Thoracic aorta (tissue), 2 donors: ENCODE results near the gene DCUN1D3. TPM values are rescaled to one million over a fixed set of nuclear protein-coding genes. Genes with fewer than 3 reads are reported as not detected.

Experiments used
- ATAC-seq: fragments of 150-250 bp; one replicate; pipeline ENCODE4 v1.8.0; 2017; ENCODE audit warnings: low read depth; ENCODE audit not compliant: insufficient number of reproducible peaks, low FRiP score
- DNase-seq: peaks from one replicate; pipeline ENCODE4 v3.0.0-alpha.2; 2020; ENCODE audit warnings: low spot score
- H3K27ac ChIP-seq, 2 donors: fragments of 200-600 bp; sonication (generic); 1 replicate in 1 of 2; 2 replicates in 1 of 2; pipeline ENCODE4 v1.5.1; 2016; ENCODE audit warnings: mild to moderate bottlenecking in 2 of 2, moderate library complexity in 2 of 2
- H3K27me3 ChIP-seq: fragments of 200-600 bp; sonication (generic); replicated peaks from 2 replicates; pipeline ENCODE4 v1.6.0; 2016; ENCODE audit warnings: mild to moderate bottlenecking; ENCODE audit not compliant: insufficient read depth
- H3K36me3 ChIP-seq: fragments of 200-600 bp; sonication (generic); one replicate; pipeline ENCODE4 v1.5.1; 2016
- H3K4me1 ChIP-seq, 2 donors: fragments of 200-600 bp; sonication (generic); 1 replicate in 1 of 2; 2 replicates in 1 of 2; pipeline versions ENCODE4 v1.5.1 to v1.6.0; 2016; ENCODE audit warnings: low read depth in 2 of 2, mild to moderate bottlenecking in 1 of 2; ENCODE audit not compliant: control insufficient read depth in 1 of 2
- H3K4me3 ChIP-seq: fragments of 200-600 bp; sonication (generic); 2 replicates; pipeline ENCODE4 v1.5.1; 2016; ENCODE audit warnings: mild to moderate bottlenecking
- H3K9me3 ChIP-seq: fragments of 200-600 bp; sonication (generic); 2 replicates; pipeline ENCODE4 v1.5.1; 2016
- CTCF ChIP-seq: fragments of 200-600 bp; sonication (generic); IDR thresholded peaks from one replicate; pipeline ENCODE4 v1.5.1; 2019; ENCODE audit warnings: antibody characterized with exemption
- total RNA-seq, 2 donors: library from RNA; depleted of rRNA; stranded (reverse); fragments of >200 nt; gene quantifications; one replicate each; pipeline versions ENCODE4 v1.1.0 to v1.2.3, GENCODE V29; 2016

Gene DCUN1D3
- total RNA-seq, 2 donors from 2014 or later = 25.3 to 28.0 TPM

DNA sequence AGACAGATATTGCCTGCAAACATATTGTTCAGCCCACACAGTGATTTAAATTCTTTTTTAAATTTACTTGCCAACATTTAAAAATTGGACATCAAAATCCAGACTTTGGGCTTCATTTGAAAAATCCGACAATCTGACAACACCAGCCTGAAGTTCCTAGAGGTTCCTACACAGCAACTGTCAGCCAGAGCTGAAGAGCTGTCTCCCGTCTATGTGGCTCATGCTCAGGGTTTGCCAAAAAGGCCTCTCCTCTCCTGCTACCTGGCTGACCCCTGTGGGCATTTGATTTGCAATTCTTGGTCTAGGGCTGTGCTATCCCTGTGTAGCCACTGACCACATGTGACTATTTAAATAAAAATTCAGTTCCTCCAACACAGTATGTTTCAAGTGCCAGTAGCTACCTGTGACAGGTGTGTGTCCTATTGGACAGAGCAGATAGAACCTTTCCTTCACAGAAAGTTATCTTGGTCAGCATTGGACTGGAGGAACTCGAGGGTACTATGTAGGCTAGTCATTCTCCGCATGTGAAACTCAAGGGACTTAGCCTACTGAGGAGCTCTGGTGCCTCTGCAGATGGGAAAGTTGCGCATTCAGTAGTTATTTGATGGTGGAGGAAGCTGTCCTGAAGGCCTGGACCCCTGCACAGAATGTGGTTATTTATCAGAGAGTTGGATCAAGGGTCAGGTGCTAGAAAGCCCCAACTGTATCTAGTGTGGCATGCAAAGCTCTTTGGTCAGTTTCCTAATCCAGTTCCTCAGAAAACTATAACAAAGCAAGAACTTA lies 3.1 kb upstream of the DCUN1D3 start:
- peaks cover 59 to 72% of the 10 kb centered on the region in 2 donors for H3K4me1 ChIP-seq
- H3K27me3 ChIP-seq = no peaks in the 10 kb centered on the region
- DNase-seq = no peak
- no peaks in the 10 kb centered on the region for H3K9me3 ChIP-seq
- no peak for TF ChIP-seq CTCF
- no peak overlapping the region for H3K4me3 ChIP-seq
- peak overlapping the region; percentile 95 to 100 for H3K27ac ChIP-seq
- H3K36me3 ChIP-seq = no peaks in the 10 kb centered on the region
- ATAC-seq = no peak

GRCh38 chr16:20902426-20902825 lies 2.3 kb upstream of the DCUN1D3 start:
- DNase-seq = no peak
- Histone ChIP-seq H3K4me1 (peaks cover 61 to 72% of the 10 kb centered on the region in 2 donors), H3K4me3 (peak overlapping the region; percentile 85), H3K36me3 (no peaks in the 10 kb centered on the region), H3K9me3 (no peaks in the 10 kb centered on the region), H3K27ac (peak overlapping the region; percentile 95 to 100), H3K27me3 (no peaks in the 10 kb centered on the region)
- ATAC-seq = no peak
- no peak for TF ChIP-seq CTCF

GRCh38 chr16:20901436-20902112 lies 1.4 kb upstream of the DCUN1D3 start:
- peaks cover 56 to 72% of the 10 kb centered on the region in 2 donors for H3K4me1 ChIP-seq
- TF ChIP-seq CTCF = no peak
- DNase-seq = no peak
- no peaks in the 10 kb centered on the region for H3K36me3 ChIP-seq
- H3K27ac ChIP-seq = peak overlapping the region; percentile 95 to 100
- H3K4me3 ChIP-seq = peak overlapping the region; percentile 85
- ATAC-seq = no peak
- H3K27me3 ChIP-seq = no peaks in the 10 kb centered on the region
- H3K9me3 ChIP-seq = no peaks in the 10 kb centered on the region

DNA sequence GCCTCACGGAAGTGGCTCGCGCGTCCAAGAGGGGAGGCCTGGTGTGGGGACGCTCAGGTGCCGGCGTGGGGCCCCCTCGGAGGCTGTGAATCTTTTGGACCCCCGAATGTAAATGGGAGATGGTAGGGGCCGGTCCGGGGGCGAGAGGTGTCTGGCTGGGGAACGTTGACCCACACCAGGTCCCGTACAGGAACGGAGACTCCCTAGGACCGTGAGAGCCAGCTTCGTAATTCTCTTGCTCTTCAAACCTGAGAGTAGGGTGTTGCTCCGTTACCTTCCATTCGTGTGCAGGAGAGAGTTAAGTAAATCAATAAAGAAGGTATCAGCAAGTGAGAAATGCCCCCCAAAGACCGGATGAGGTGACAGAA lies 894 bp upstream of the DCUN1D3 start:
- peak overlapping the region; percentile 95 to 100 for H3K27ac ChIP-seq
- H3K36me3 ChIP-seq = no peaks in the 10 kb centered on the region
- H3K9me3 ChIP-seq = no peaks in the 10 kb centered on the region
- DNase-seq (no peak), ATAC-seq (no peak)
- no peak for TF ChIP-seq CTCF
- no peaks in the 10 kb centered on the region for H3K27me3 ChIP-seq
- peak overlapping the region; percentile 85 for H3K4me3 ChIP-seq
- H3K4me1 ChIP-seq = peaks cover 55 to 67% of the 10 kb centered on the region in 2 donors

DNA sequence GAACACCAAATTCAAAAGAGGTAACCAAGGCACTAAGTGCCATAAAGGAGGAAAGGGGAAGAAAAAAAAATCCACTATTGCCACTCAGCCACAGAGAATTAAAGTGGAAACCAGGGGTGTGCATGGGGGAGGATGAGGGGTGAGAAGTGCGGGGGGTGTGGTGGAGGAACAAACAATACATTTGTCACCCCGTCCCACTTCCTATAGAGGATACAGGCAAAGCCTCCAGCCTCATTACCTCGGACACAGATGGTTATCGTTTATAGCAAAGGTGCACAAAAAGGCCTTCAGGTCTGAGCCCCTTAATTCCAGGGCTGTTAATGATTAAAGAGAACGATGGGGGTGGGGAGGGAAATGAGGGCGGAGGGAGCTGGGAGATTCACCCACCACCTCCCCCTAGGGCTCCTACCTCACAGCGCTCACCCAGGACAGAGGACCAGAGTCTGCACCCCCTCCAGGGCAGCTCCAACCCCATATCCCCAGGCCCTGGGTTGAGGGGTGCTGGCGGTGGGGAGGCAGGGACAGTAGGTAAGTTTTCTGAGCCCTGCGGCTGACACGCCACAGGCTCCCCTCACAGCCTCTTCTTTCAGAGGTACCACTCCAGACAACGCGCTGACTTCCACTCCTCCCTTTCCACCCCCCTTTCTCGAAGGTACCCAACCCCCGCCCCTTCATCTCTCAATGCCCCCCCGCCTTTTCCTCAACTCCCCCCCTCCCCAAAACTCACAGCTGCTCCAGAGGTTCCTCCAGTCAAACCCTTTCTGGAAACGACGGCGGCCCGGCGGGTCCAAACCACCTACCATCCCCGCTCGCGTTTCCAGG lies 470 bp downstream of the DCUN1D3 start:
- Histone ChIP-seq H3K4me1 (peaks cover 41 to 58% of the 10 kb centered on the region in 2 donors), H3K36me3 (no peaks in the 10 kb centered on the region), H3K27me3 (no peaks in the 10 kb centered on the region), H3K9me3 (no peaks in the 10 kb centered on the region), H3K4me3 (peak overlapping the region; percentile 85), H3K27ac (peak overlapping the region; percentile 95 to 100)
- no peak for DNase-seq
- TF ChIP-seq CTCF = no peak
- ATAC-seq = no peak
